IMR-90 (cell line): ENCODE measurements around the gene LMAN2. TPM values are rescaled to one million over a fixed set of nuclear protein-coding genes. Genes with fewer than 3 reads are reported as not detected.

ENCODE experiments used
- ATAC-seq: fragments of 200-7000 bp; cut with Tn5 transposase; 2 replicates; pipeline ENCODE4 v1.9.1; 2020; ENCODE audit warnings: low read depth, mild to moderate bottlenecking, moderate library complexity
- BruUV-seq: library from RNA; stranded (reverse); fragments of 400-500 nt; replicated peaks from 2 replicates; lab custom pipeline; 2021; lab: Mats Ljungman, UMichigan
- CTCF ChIA-PET: fragments of 300-600 bp; formaldehyde crosslinking; extraction: SDS; loops from one replicate; lab custom pipeline; 2021; ENCODE audit warnings: antibody characterized with exemption; lab: Yijun Ruan, JAX
- POLR2A ChIA-PET: fragments of 300-600 bp; sonication (Branson Sonifier 250); formaldehyde crosslinking; loops from one replicate; lab custom pipeline; 2022; ENCODE audit warnings: antibody characterized with exemption; ENCODE audit not compliant: unreplicated experiment; lab: Charles Lee
- DNase-seq: peaks from one replicate; pipeline ENCODE4 v3.0.0; 2013
- H2AFZ ChIP-seq: replicated peaks from 2 replicates; pipeline ENCODE3; 2013; ENCODE audit warnings: low read length, mild to moderate bottlenecking; ENCODE audit not compliant: poor library complexity
- H2AK5ac ChIP-seq: 2 replicates; pipeline ENCODE4 v1.6.1; 2013; ENCODE audit warnings: low read depth, low read length, inconsistent platforms
- H2AK9ac ChIP-seq: replicated peaks from 2 replicates; pipeline ENCODE3; 2013; ENCODE audit warnings: mild to moderate bottlenecking, low read depth, low read length, moderate library complexity; ENCODE audit not compliant: poor library complexity
- H2BK120ac ChIP-seq: 2 replicates; pipeline ENCODE4 v1.6.1; 2013; ENCODE audit warnings: low read depth, low read length, inconsistent platforms
- H2BK15ac ChIP-seq: 3 replicates; pipeline ENCODE4 v1.6.1; 2013; ENCODE audit warnings: low read depth, low read length, inconsistent platforms
- H2BK20ac ChIP-seq: 2 replicates; pipeline ENCODE4 v1.6.1; 2013; ENCODE audit warnings: low read depth, mild to moderate bottlenecking, inconsistent platforms, low read length, moderate library complexity
- H2BK5ac ChIP-seq: 2 replicates; pipeline ENCODE4 v1.6.1; 2013; ENCODE audit warnings: mild to moderate bottlenecking, low read depth, low read length, inconsistent platforms; ENCODE audit not compliant: poor library complexity, severe bottlenecking
- H3K14ac ChIP-seq: replicated peaks from 2 replicates; pipeline ENCODE4 v1.6.1; 2013; ENCODE audit warnings: low read depth, low read length, inconsistent platforms
- H3K18ac ChIP-seq: 2 replicates; pipeline ENCODE4 v1.6.1; 2013; ENCODE audit warnings: low read depth, low read length, control low read depth
- H3K23ac ChIP-seq: 2 replicates; pipeline ENCODE4 v1.6.1; 2013; ENCODE audit warnings: low read depth, low read length, inconsistent platforms
- H3K27ac ChIP-seq: 2 replicates; pipeline ENCODE4 v1.5.1; 2013; ENCODE audit warnings: mild to moderate bottlenecking, control low read depth, low read length; ENCODE audit not compliant: insufficient read depth
- H3K27me3 ChIP-seq: 2 replicates; pipeline ENCODE4 v1.6.1; 2013; ENCODE audit warnings: low read length; ENCODE audit not compliant: control insufficient read depth, insufficient read depth
- H3K36me3 ChIP-seq: 2 replicates; pipeline ENCODE4 v1.6.1; 2013; ENCODE audit warnings: low read length, mixed read lengths; ENCODE audit not compliant: control insufficient read depth, insufficient read depth
- H3K4ac ChIP-seq: 2 replicates; pipeline ENCODE4 v1.6.1; 2013; ENCODE audit warnings: low read depth, low read length, inconsistent platforms
- H3K4me1 ChIP-seq: 2 replicates; pipeline ENCODE4 v1.6.1; 2013; ENCODE audit warnings: low read length, mixed read lengths; ENCODE audit not compliant: control insufficient read depth, insufficient read depth
- H3K4me2 ChIP-seq: 2 replicates; pipeline ENCODE4 v1.6.1; 2013; ENCODE audit warnings: low read depth, mild to moderate bottlenecking, control low read depth, low read length, moderate library complexity
- H3K4me3 ChIP-seq: 2 replicates; pipeline ENCODE4 v1.5.1; 2013; ENCODE audit warnings: low read depth, mild to moderate bottlenecking, control low read depth, low read length, moderate library complexity; ENCODE audit not compliant: insufficient read depth
- H3K56ac ChIP-seq: 2 replicates; pipeline ENCODE4 v1.6.1; 2013; ENCODE audit warnings: low read length, inconsistent platforms; ENCODE audit not compliant: insufficient read depth; ENCODE audit errors: extremely low read depth
- H3K79me1 ChIP-seq, 2 experiments: 2 replicates each; pipeline ENCODE4 v1.6.1; 2013; ENCODE audit warnings: low read length in 2 of 2, inconsistent platforms in 1 of 2, low read depth in 1 of 2
- H3K9ac ChIP-seq: 2 replicates; pipeline ENCODE4 v1.6.1; 2013; ENCODE audit warnings: low read depth, low read length, control low read depth
- H3K9me1 ChIP-seq: 2 replicates; pipeline ENCODE4 v1.6.1; 2013; ENCODE audit warnings: low read length, inconsistent platforms; ENCODE audit not compliant: insufficient read depth
- H3K9me3 ChIP-seq: 2 replicates; pipeline ENCODE4 v1.6.1; 2013; ENCODE audit warnings: low read length; ENCODE audit not compliant: control insufficient read depth, insufficient read depth
- H4K20me1 ChIP-seq: 2 replicates; pipeline ENCODE4 v1.6.1; 2013; ENCODE audit warnings: low read length, inconsistent platforms; ENCODE audit not compliant: insufficient read depth
- H4K5ac ChIP-seq: 2 replicates; pipeline ENCODE4 v1.6.1; 2013; ENCODE audit warnings: mild to moderate bottlenecking, low read depth, low read length, control low read depth
- H4K8ac ChIP-seq, 2 experiments: 2 replicates each; pipeline ENCODE4 v1.6.1; 2013; ENCODE audit warnings: low read depth in 2 of 2, low read length in 2 of 2, control low read depth in 1 of 2, inconsistent platforms in 1 of 2
- H4K91ac ChIP-seq: 2 replicates; pipeline ENCODE4 v1.6.1; 2013; ENCODE audit warnings: low read depth, low read length, inconsistent platforms; ENCODE audit not compliant: insufficient read depth
- FOS ChIP-seq: fragments of 150-350 bp; IDR thresholded peaks from 2 replicates; pipeline ENCODE4 v1.6.1; 2016; ENCODE audit warnings: low read depth, low read length
- MXI1 ChIP-seq: IDR thresholded peaks from 2 replicates; pipeline ENCODE4 v1.6.1; 2012; ENCODE audit warnings: low read depth, mild to moderate bottlenecking, low read length, moderate library complexity, borderline replicate concordance
- WGBS, 2 experiments: methylation state at CpG; one replicate each; pipeline versions ENCODE4 v1.1.5 to v1.1.7; 2013; ENCODE audit warnings: missing lambda C conversion rate in 2 of 2; ENCODE audit not compliant: insufficient read length in 1 of 2; ENCODE audit errors: extremely low coverage in 2 of 2; 5-methylcytosine and 5-hydroxymethylcytosine counted together
- dilution Hi-C: fragments of 300-500 bp; cut with HindIII; formaldehyde crosslinking; loops from one replicate; pipeline ENCODE4 v1.14.3; 2018; ENCODE audit warnings: low sequenced_read_pairs; ENCODE audit not compliant: unreplicated experiment
- in situ Hi-C: fragments of 300-500 bp; cut with MboI; formaldehyde crosslinking; loops from 3 replicates; pipeline ENCODE4 v1.14.3; 2019; ENCODE audit warnings: low sequenced_read_pairs, inconsistent platforms, mixed read lengths
- intact Hi-C: fragments of 100-400 bp; cut with micrococcal nuclease; formaldehyde crosslinking; loops from 2 replicates; pipeline ENCODE4 v1.10.0; 2022
- polyA plus RNA-seq, 3 experiments: library from polyadenylated mRNA; depleted of rRNA; stranded (reverse); fragments of >200 nt; gene quantifications; 2 replicates each; pipeline ENCODE4 v1.2.3, GENCODE V29; 2012; ENCODE audit warnings: low replicate concordance in 1 of 3
- total RNA-seq: library from RNA; depleted of rRNA; stranded (reverse); fragments of >200 nt; gene quantifications from 2 replicates; pipeline ENCODE4 v1.2.3, GENCODE V29; 2012

LMAN2 gene
- total and polyA plus RNA-seq, 2 of the 4 experiments (the other 2 are of a cell fraction), result 253 to 303 TPM

GRCh38 chr5:177290816-177291596 is 60.5 kb downstream of the LMAN2 start:
- no peak overlapping the region for H3K18ac ChIP-seq
- H3K4ac ChIP-seq, result no peak overlapping the region
- no peak overlapping the region for H4K91ac ChIP-seq
- no peak overlapping the region for H4K8ac ChIP-seq
- H3K56ac ChIP-seq, result no peak overlapping the region
- H4K20me1 ChIP-seq, result no peaks in the 10 kb centered on the region
- no peak for ATAC-seq
- H3K36me3 ChIP-seq, result peaks cover 53% of the 10 kb centered on the region
- no peak overlapping the region for H2AFZ ChIP-seq
- H3K14ac ChIP-seq, result no peak overlapping the region
- no peaks in the 10 kb centered on the region for H3K9me3 ChIP-seq
- H3K9ac ChIP-seq, result no peak overlapping the region
- H3K27ac ChIP-seq, result no peak overlapping the region
- no peaks in the 10 kb centered on the region for H3K27me3 ChIP-seq
- H3K4me3 ChIP-seq, result no peak overlapping the region
- H4K5ac ChIP-seq, result no peak overlapping the region
- dilution Hi-C loops, result no loop called here
- no peak overlapping the region for H2BK5ac ChIP-seq
- TF ChIP-seq FOS (no peak), MXI1 (no peak)
- WGBS, 2 experiments, result 100% methylated on average over 1 of the region's 12 CpGs; no CpG with 5 or more reads in 1 of the 2 experiments
- no TSS peak for BruUV-seq
- in situ Hi-C loops, result no loop called here
- no peak overlapping the region for H3K4me2 ChIP-seq
- ChIA-PET POLR2A (no interaction called here), CTCF (no interaction called here)
- no peak overlapping the region for H2BK20ac ChIP-seq
- peaks cover 5 to 12% of the 10 kb centered on the region in 2 experiments; a peak in 2 of 4 replicates for H3K79me1 ChIP-seq
- H3K9me1 ChIP-seq, result no peaks in the 10 kb centered on the region
- no peak overlapping the region for H2AK9ac ChIP-seq
- no peaks in the 10 kb centered on the region for H3K4me1 ChIP-seq
- no peak overlapping the region for H2AK5ac ChIP-seq
- no peak overlapping the region for H2BK120ac ChIP-seq
- H3K23ac ChIP-seq, result no peak overlapping the region
- no peak overlapping the region for H2BK15ac ChIP-seq
- no peak for DNase-seq
- intact Hi-C loops, result no loop called here
